NCI-H1417 (cell line): ENCODE data around the gene CDKN2AIP.
"Not testable (repeated sequence)": the region's sequence is repeated elsewhere in the genome, so short reads cannot be mapped to it uniquely, and the experiment has no call there.

Experiments
- DNase-seq, 3 experiments: peaks; one replicate each; lab custom pipeline; 2025; lab: John Stamatoyannopoulos, UW

Gene CDKN2AIP

GRCh38 chr4:183413234-183414200 is 30.9 kb upstream of the CDKN2AIP start:
- peak in 2 of 3 experiments; percentile 50 to 73 for DNase-seq

GRCh38 chr4:183416879-183417755 is 27.3 kb upstream of the CDKN2AIP start:
- peak in 2 of 3 experiments; percentile 5 to 28 for DNase-seq

- DNase-seq = no peak
Observed at GRCh38 chr4:183422962-183423631, 21.3 kb upstream of the CDKN2AIP start.

GRCh38 chr4:183424109-183424744 is 20.2 kb upstream of the CDKN2AIP start:
- DNase-seq = no peak

GRCh38 chr4:183426507-183426906 is 17.9 kb upstream of the CDKN2AIP start:
- DNase-seq = no peak

- no peak for DNase-seq
Observed at GRCh38 chr4:183429489-183429888, 14.9 kb upstream of the CDKN2AIP start.

- no peak for DNase-seq
Observed at GRCh38 chr4:183430317-183430993, 14.0 kb upstream of the CDKN2AIP start.

GRCh38 chr4:183430994-183431347 is 13.5 kb upstream of the CDKN2AIP start:
- no peak for DNase-seq

GRCh38 chr4:183431614-183432013 is 12.8 kb upstream of the CDKN2AIP start:
- DNase-seq = no peak

- DNase-seq = not testable (repeated sequence)
Observed at GRCh38 chr4:183433183-183433582, 11.3 kb upstream of the CDKN2AIP start.

GRCh38 chr4:183434264-183434663 is 10.2 kb upstream of the CDKN2AIP start:
- no peak for DNase-seq

- peak in 2 of 3 experiments; percentile 14 to 61 for DNase-seq
Observed at GRCh38 chr4:183434666-183435190, 9.7 kb upstream of the CDKN2AIP start.

GRCh38 chr4:183435803-183436202 is 8.6 kb upstream of the CDKN2AIP start:
- no peak for DNase-seq

GRCh38 chr4:183436417-183436816 is 8.0 kb upstream of the CDKN2AIP start:
- no peak for DNase-seq

GRCh38 chr4:183437452-183437851 is 7.0 kb upstream of the CDKN2AIP start:
- DNase-seq = no peak

- DNase-seq = no peak
Observed at GRCh38 chr4:183438458-183439113, 5.8 kb upstream of the CDKN2AIP start.

- DNase-seq = no peak
Observed at GRCh38 chr4:183441276-183441675, 3.2 kb upstream of the CDKN2AIP start.

- peak in 2 of 3 experiments; percentile 52 to 95 for DNase-seq
Observed at GRCh38 chr4:183443655-183444213, 702 bp upstream of the CDKN2AIP start.

- DNase-seq = peak; percentile 8 to 82 (median 82)
Observed at GRCh38 chr4:183445097-183445428, 627 bp downstream of the CDKN2AIP start.

GRCh38 chr4:183447646-183448045 is 3.2 kb downstream of the CDKN2AIP start:
- DNase-seq = no peak
